ENCODE results near the gene OR6X1. TPM values are rescaled to one million over a fixed set of nuclear protein-coding genes. Genes with fewer than 3 reads are reported as not detected.

The OR6X1 gene
- total RNA-seq, 2 donors from 2014 or later = not detected

- peak overlapping the region; percentile 54 for H3K4me3 ChIP-seq (ENCODE audit: low read length)
- Mint-ChIP-seq H3K27ac (peak overlapping the region; percentile 40), H3K36me3 (ENCODE audit: low read depth) (peaks cover 20% of the 10 kb centered on the region), H3K4me1 (peaks cover 28% of the 10 kb centered on the region), H3K9me3 (peaks cover 43% of the 10 kb centered on the region), H3K27me3 (ENCODE audit: insufficient read depth) (no peaks in the 10 kb centered on the region), H3K4me3 (no peak overlapping the region)
- H3K4me1 ChIP-seq (ENCODE audit: control insufficient read depth, insufficient read depth, low read length) = peaks cover 6% of the 10 kb centered on the region
- peaks cover 44% of the 10 kb centered on the region for H3K9me3 ChIP-seq (ENCODE audit: control insufficient read depth, low read length)
- H3K36me3 ChIP-seq (ENCODE audit: control insufficient read depth, insufficient read depth, low read length) = no peaks in the 10 kb centered on the region
- no peaks in the 10 kb centered on the region for H3K27me3 ChIP-seq (ENCODE audit: control insufficient read depth, insufficient read depth, low read length, poor library complexity, severe bottlenecking)
- no peak for DNase-seq
- no peak for TF ChIP-seq CTCF (conservative IDR thresholded peaks at IDR 0.05)
- 83% methylated on average over 4 to 10 of the region's 10 CpGs for WGBS, 2 experiments (ENCODE audit: insufficient coverage in 1 of 2, insufficient read length in 1 of 2)
- H3K9ac ChIP-seq (ENCODE audit: extremely low read depth, low read length, poor library complexity, severe bottlenecking) = no peak overlapping the region
- no peak overlapping the region for H3K27ac ChIP-seq (ENCODE audit: low read depth, low read length)
Observed at GRCh38 chr11:123797541-123797940, 43.2 kb upstream of the OR6X1 start.

- peaks cover 22% of the 10 kb centered on the region for H3K36me3 Mint-ChIP-seq (ENCODE audit: low read depth)
- WGBS, 2 experiments (ENCODE audit: insufficient coverage in 1 of 2, insufficient read length in 1 of 2) = 90 to 96% methylated on average over 3 to 4 of the region's 4 CpGs
- Histone ChIP-seq H3K36me3 (ENCODE audit: control insufficient read depth, insufficient read depth, low read length) (no peaks in the 10 kb centered on the region), H3K4me1 (ENCODE audit: control insufficient read depth, insufficient read depth, low read length) (peaks cover 6% of the 10 kb centered on the region), H3K27ac (ENCODE audit: low read depth, low read length) (no peak overlapping the region), H3K4me3 (ENCODE audit: low read length) (peak overlapping the region; percentile 51), H3K27me3 (ENCODE audit: control insufficient read depth, insufficient read depth, low read length, poor library complexity, severe bottlenecking) (no peaks in the 10 kb centered on the region), H3K9ac (ENCODE audit: extremely low read depth, low read length, poor library complexity, severe bottlenecking) (no peak overlapping the region), H3K9me3 (ENCODE audit: control insufficient read depth, low read length) (peaks cover 48% of the 10 kb centered on the region)
- peaks cover 47% of the 10 kb centered on the region for H3K9me3 Mint-ChIP-seq
- TF ChIP-seq CTCF (conservative IDR thresholded peaks at IDR 0.05) = no peak
- H3K4me3 Mint-ChIP-seq = no peak overlapping the region
- H3K27ac Mint-ChIP-seq = no peak overlapping the region
- no peak for DNase-seq
- H3K4me1 Mint-ChIP-seq = peaks cover 28% of the 10 kb centered on the region
- no peaks in the 10 kb centered on the region for H3K27me3 Mint-ChIP-seq (ENCODE audit: insufficient read depth)
Observed at GRCh38 chr11:123797114-123797513, 42.8 kb upstream of the OR6X1 start.

- peaks cover 22% of the 10 kb centered on the region for H3K36me3 Mint-ChIP-seq (ENCODE audit: low read depth)
- H3K9ac ChIP-seq (ENCODE audit: extremely low read depth, low read length, poor library complexity, severe bottlenecking) = no peak overlapping the region
- H3K27ac Mint-ChIP-seq = no peak overlapping the region
Observed at GRCh38 chr11:123796226-123796625, 41.9 kb upstream of the OR6X1 start.

More at GRCh38 chr11:123796226-123796625, 41.9 kb upstream of the OR6X1 start:
- no peaks in the 10 kb centered on the region for H3K27me3 Mint-ChIP-seq (ENCODE audit: insufficient read depth)
- no peaks in the 10 kb centered on the region for H3K36me3 ChIP-seq (ENCODE audit: control insufficient read depth, insufficient read depth, low read length)
- H3K4me1 Mint-ChIP-seq = peaks cover 26% of the 10 kb centered on the region
- H3K9me3 Mint-ChIP-seq = peaks cover 51% of the 10 kb centered on the region
- TF ChIP-seq CTCF (conservative IDR thresholded peaks at IDR 0.05) = no peak
- peak overlapping the region; percentile 59 for H3K4me3 ChIP-seq (ENCODE audit: low read length)
- no peaks in the 10 kb centered on the region for H3K27me3 ChIP-seq (ENCODE audit: control insufficient read depth, insufficient read depth, low read length, poor library complexity, severe bottlenecking)
- no peak for DNase-seq
- peaks cover 57% of the 10 kb centered on the region for H3K9me3 ChIP-seq (ENCODE audit: control insufficient read depth, low read length)
- H3K4me1 ChIP-seq (ENCODE audit: control insufficient read depth, insufficient read depth, low read length) = peaks cover 6% of the 10 kb centered on the region
- 96% methylated on average over 1 of the region's 1 CpG; no CpG with 5 or more reads in 1 of the 2 experiments for WGBS, 2 experiments (ENCODE audit: insufficient coverage in 1 of 2, insufficient read length in 1 of 2)
- no peak overlapping the region for H3K27ac ChIP-seq (ENCODE audit: low read depth, low read length)
- no peak overlapping the region for H3K4me3 Mint-ChIP-seq

Measured in endodermal cell (in vitro differentiated cells).